ENCODE results near the gene FCRLA.

GRCh38 chr1:161731241-161731640 is 24.2 kb downstream of the FCRLA start:
- no peak for TF ChIP-seq CTCF (conservative IDR thresholded peaks at IDR 0.05; ENCODE audit: low read length)
- no peak for TF ChIP-seq EZH2phosphoT487 (IDR thresholded peaks at IDR 0.05; ENCODE audit: borderline replicate concordance)

Measured in Loucy (cell line).